ENCODE measurements around the gene DGKQ. TPM values are rescaled to one million over a fixed set of nuclear protein-coding genes. Genes with fewer than 3 reads are reported as not detected.

The DGKQ gene
- total RNA-seq, 1 experiment from 2014 or later, result 12.4 TPM

DNA sequence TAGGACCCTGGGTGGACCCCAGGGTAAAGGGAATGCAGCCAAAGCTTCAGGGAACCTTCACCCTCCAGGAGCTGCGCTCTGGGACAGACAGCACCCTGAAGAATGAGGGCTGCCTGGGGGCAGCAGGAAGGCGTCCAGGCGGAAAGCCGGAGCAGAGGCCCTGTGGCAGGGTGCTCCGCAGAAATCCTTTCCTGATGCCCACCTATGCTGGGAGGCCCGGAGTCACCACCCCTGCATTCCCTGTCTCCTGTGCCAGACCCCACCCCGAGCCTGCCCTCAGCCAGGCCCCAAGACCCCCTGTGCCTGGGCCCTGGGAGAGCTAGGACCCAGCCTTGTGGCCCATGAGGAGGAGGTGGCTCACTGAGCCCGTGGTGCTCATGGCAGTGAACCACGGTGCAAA, 1.3 kb upstream of the DGKQ start:
- H3T11ph ChIP-seq (ENCODE audit: low read length), result no peak overlapping the region
- H2BK120ac ChIP-seq (ENCODE audit: low read depth, low read length, poor library complexity, severe bottlenecking), result no peak overlapping the region
- H3K9me3 ChIP-seq (ENCODE audit: control insufficient read depth, low read depth, low read length), result no peaks in the 10 kb centered on the region
- peaks cover 5 to 8% of the 10 kb centered on the region in 2 experiments; a peak in 3 of 5 replicates for H3K9me3 Mint-ChIP-seq
- H4K5ac ChIP-seq (ENCODE audit: insufficient read length, low read depth, low read length), result no peak overlapping the region
- H3K18ac ChIP-seq (ENCODE audit: insufficient read length, low read depth, low read length), result no peak overlapping the region
- H4K91ac ChIP-seq (ENCODE audit: insufficient read length, low read depth, low read length), result no peak overlapping the region
- no peak overlapping the region for H3K27ac Mint-ChIP-seq
- DNase-seq, result no peak
- no peaks in the 10 kb centered on the region for H3K79me1 ChIP-seq (ENCODE audit: insufficient read depth, low read depth, low read length, poor library complexity, severe bottlenecking)
- H3K9ac ChIP-seq (ENCODE audit: extremely low read depth, insufficient read length, low read length), result no peak overlapping the region
- H3K27me3 Mint-ChIP-seq (ENCODE audit: low read depth), result peaks cover 29% of the 10 kb centered on the region
- H2BK20ac ChIP-seq (ENCODE audit: low read depth, low read length, poor library complexity, severe bottlenecking), result no peak overlapping the region
- TF ChIP-seq, protein P1, sequence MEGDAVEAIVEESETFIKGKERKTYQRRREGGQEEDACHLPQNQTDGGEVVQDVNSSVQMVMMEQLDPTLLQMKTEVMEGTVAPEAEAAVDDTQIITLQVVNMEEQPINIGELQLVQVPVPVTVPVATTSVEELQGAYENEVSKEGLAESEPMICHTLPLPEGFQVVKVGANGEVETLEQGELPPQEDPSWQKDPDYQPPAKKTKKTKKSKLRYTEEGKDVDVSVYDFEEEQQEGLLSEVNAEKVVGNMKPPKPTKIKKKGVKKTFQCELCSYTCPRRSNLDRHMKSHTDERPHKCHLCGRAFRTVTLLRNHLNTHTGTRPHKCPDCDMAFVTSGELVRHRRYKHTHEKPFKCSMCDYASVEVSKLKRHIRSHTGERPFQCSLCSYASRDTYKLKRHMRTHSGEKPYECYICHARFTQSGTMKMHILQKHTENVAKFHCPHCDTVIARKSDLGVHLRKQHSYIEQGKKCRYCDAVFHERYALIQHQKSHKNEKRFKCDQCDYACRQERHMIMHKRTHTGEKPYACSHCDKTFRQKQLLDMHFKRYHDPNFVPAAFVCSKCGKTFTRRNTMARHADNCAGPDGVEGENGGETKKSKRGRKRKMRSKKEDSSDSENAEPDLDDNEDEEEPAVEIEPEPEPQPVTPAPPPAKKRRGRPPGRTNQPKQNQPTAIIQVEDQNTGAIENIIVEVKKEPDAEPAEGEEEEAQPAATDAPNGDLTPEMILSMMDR (conservative IDR thresholded peaks at IDR 0.05), result no peak
- H2AFZ ChIP-seq (ENCODE audit: low read length), result no peak overlapping the region
- no CpG with 5 or more reads among the region's 9 CpGs for WGBS (ENCODE audit: extremely low coverage, insufficient read length, low lambda C conversion rate)
- no peak overlapping the region for H3K4me2 ChIP-seq (ENCODE audit: insufficient read depth, insufficient read length, low read length)
- H3K79me2 ChIP-seq (ENCODE audit: insufficient read depth, low read length), result no peaks in the 10 kb centered on the region
- H3K36me3 Mint-ChIP-seq (ENCODE audit: insufficient read depth in 1 of 3, low read depth in 3 of 3), result no peaks in the 10 kb centered on the region
- H3K23ac ChIP-seq (ENCODE audit: insufficient read length, low read depth, low read length), result no peak overlapping the region
- H2AK5ac ChIP-seq (ENCODE audit: insufficient read length, low read length), result no peak overlapping the region
- no peak overlapping the region for H2BK5ac ChIP-seq (ENCODE audit: insufficient read length, low read length)
- peaks cover 4 to 7% of the 10 kb centered on the region in 2 experiments; a peak in 3 of 4 replicates for H3K4me1 Mint-ChIP-seq
- no peak overlapping the region for H2BK15ac ChIP-seq (ENCODE audit: low read depth, low read length)
- H3K27me3 ChIP-seq (ENCODE audit: insufficient read depth, low read length), result peaks cover 3% of the 10 kb centered on the region; the same call in 1 of the 2 replicates
- H4K8ac ChIP-seq (replicated peaks; ENCODE audit: insufficient read length, low read depth, low read length), result no peak overlapping the region
- no peaks in the 10 kb centered on the region for H3K4me1 ChIP-seq (ENCODE audit: insufficient read depth, low read length)
- H3K27ac ChIP-seq (ENCODE audit: insufficient read length, low read depth, low read length), result no peak overlapping the region
- H3K23me2 ChIP-seq (ENCODE audit: insufficient read length, low read depth, low read length, poor library complexity, severe bottlenecking), result peaks cover 5% of the 10 kb centered on the region
- no peak overlapping the region for H3K14ac ChIP-seq (ENCODE audit: insufficient read depth, low read length)
- H3K56ac ChIP-seq (ENCODE audit: insufficient read length, low read depth, low read length), result no peak overlapping the region
- H3K4me3 Mint-ChIP-seq, result peak overlapping the region in 1 of 2 experiments; percentile 58; a peak in 1 of 5 replicates
- no peak overlapping the region for H2BK12ac ChIP-seq (ENCODE audit: insufficient read length, low read depth, low read length)
- no peak overlapping the region for H3K4ac ChIP-seq (ENCODE audit: low read depth, low read length)
- no peaks in the 10 kb centered on the region for H4K20me1 ChIP-seq (ENCODE audit: control insufficient read depth, insufficient read depth, insufficient read length)

Measured in H9 (cell line).